Mesodermal cell (in vitro differentiated cells): ENCODE results near the gene LILRA1.
"Not testable (repeated sequence)": the region's sequence is repeated elsewhere in the genome, so short reads cannot be mapped to it uniquely, and the experiment has no call there.

Source experiments
- H3K27ac ChIP-seq: 2 replicates; pipeline ENCODE4 v1.7.0; 2013; ENCODE audit warnings: mild to moderate bottlenecking, low read depth, low read length, moderate library complexity; ENCODE audit not compliant: severe bottlenecking
- H3K36me3 ChIP-seq: 2 replicates; pipeline ENCODE4 v1.7.1; 2013; ENCODE audit warnings: mild to moderate bottlenecking, low read length, moderate library complexity; ENCODE audit not compliant: control insufficient read depth, insufficient read depth
- H3K4me1 ChIP-seq: one replicate; pipeline ENCODE4 v1.7.1; 2013; ENCODE audit warnings: mild to moderate bottlenecking, low read length; ENCODE audit not compliant: insufficient read depth, control insufficient read depth, poor library complexity, severe bottlenecking
- H3K4me3 ChIP-seq: 2 replicates; pipeline ENCODE4 v1.7.0; 2013; ENCODE audit warnings: low read length, control low read depth, mild to moderate bottlenecking; ENCODE audit not compliant: insufficient read depth, poor library complexity, severe bottlenecking; ENCODE audit errors: extremely low read depth
- H3K9me3 ChIP-seq: 2 replicates; pipeline ENCODE4 v1.7.1; 2013; ENCODE audit warnings: mild to moderate bottlenecking, low read length, moderate library complexity; ENCODE audit not compliant: control insufficient read depth
- WGBS, 2 experiments: methylation state at CpG; one replicate each; pipeline ENCODE4 v1.1.5; 2013; ENCODE audit warnings: missing lambda C conversion rate in 2 of 2; ENCODE audit not compliant: insufficient coverage in 2 of 2; 5-methylcytosine and 5-hydroxymethylcytosine counted together

Gene LILRA1

DNA sequence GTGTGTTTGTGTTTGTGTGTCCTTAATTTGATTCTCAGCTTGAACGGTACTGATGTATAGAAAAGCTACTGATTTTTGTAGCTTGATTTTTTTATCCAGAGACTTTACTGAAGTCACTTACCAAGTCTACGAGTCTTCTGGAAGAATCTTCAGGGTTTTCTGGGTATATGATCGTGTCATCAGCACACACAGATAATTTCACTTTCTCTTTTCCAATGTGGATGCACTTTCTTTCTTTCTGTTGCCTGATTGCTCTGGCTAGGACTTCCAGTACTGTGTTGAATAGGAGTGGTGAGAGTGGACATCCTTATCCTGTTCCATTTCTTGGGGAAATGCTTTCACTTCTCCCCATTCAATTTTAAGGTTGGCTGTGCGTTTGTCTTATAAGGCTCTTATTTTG lies 29.0 kb downstream of the LILRA1 start:
- Histone ChIP-seq H3K27ac (no peak overlapping the region), H3K4me1 (no peaks in the 10 kb centered on the region), H3K4me3 (no peak overlapping the region), H3K36me3 (no peaks in the 10 kb centered on the region), H3K9me3 (peaks cover 37% of the 10 kb centered on the region)
- WGBS, 2 experiments = 58% methylated on average over 2 of the region's 4 CpGs; no CpG with 5 or more reads in 1 of the 2 experiments

DNA sequence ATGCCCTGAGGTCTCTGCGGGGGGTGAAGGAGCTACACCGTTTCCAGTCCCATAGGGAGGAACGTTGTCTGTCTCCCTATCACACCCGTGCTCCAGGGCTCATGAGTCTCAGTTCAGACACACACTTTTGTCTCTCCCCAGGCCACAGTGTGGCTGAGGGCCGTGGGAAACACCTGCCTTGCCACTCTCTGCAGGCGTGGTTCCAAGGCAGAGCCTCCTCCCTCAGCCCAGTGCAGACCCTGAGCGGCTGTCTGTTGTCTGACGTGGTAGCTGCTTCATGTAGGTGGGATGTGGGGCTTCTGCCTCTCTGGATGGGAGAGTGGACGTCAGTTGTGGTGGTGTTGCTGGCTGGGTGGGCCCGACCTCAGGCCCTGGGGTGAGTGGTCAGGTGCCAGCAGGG lies 30.8 kb downstream of the LILRA1 start:
- peaks cover 50% of the 10 kb centered on the region for H3K9me3 ChIP-seq
- H3K4me3 ChIP-seq, H3K36me3 ChIP-seq, H3K27ac ChIP-seq, H3K4me1 ChIP-seq: not testable (repeated sequence)
- no CpG with 5 or more reads among the region's 10 CpGs for WGBS, 2 experiments

DNA sequence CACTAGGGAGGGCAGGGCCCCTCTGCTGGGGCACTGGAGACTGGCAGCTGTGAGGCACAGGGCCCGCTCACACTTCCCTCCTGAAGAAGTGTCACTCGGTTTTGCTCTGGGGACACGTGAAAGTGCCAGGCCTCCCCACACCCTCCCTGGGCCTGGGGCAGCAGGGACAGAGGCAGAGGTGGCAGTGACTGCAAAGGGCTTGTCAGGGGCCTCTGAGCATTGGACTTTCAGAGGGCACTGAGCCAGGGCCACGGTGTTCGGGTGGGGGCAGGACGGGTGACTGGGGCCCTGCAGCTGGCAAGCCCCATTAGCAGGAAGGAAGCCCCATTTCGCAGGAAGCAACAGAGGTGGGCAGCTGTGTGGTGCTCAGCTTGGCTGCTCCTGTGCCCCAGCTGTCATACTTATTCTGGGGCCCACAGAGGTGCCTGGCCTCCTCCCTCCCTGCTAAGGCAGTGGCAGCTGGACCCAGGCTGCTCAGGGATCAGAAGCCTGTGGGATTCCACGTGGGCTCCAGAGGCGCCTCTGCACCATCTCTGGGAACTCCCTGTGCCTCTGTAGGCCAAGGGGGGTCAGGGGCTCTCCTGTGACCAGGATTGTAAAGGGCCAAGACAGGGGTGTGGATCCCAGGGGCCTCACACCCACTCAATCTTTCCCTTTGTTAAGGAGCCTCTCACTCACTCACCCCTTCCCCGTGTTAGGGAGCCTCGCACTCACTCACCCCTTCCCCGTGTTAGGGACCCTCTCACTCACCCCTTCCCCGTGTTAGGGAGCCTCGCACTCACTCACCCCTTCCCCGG lies 31.7 kb downstream of the LILRA1 start:
- 61 to 73% methylated on average over 6 to 8 of the region's 15 CpGs for WGBS, 2 experiments
- H3K4me3 ChIP-seq, H3K36me3 ChIP-seq, H3K27ac ChIP-seq, H3K4me1 ChIP-seq: not testable (repeated sequence)
- H3K9me3 ChIP-seq = peaks cover 59% of the 10 kb centered on the region

DNA sequence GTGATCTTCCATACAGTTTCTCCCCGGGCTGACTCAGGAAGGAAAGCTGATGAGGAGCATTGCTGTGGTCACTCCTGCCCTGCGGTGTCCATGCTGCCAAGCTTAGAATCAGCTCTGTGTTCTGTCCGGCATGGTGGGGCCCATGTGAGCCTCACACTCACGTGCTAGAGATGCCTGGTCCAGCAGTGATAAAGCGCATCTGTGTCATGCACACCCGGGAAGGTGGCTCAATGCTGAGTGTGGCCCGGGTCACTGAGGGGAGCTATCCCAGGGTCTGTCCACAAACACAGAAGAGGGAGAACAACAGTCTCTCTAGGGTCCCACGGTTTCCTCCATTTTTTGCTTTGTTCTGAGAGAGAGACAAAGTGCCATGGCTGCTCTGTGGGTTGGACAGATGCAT lies 33.3 kb downstream of the LILRA1 start:
- Histone ChIP-seq H3K27ac (no peak overlapping the region), H3K9me3 (peaks cover 55% of the 10 kb centered on the region)
- WGBS, 2 experiments = 64 to 75% methylated on average over 7 to 8 of the region's 8 CpGs

DNA sequence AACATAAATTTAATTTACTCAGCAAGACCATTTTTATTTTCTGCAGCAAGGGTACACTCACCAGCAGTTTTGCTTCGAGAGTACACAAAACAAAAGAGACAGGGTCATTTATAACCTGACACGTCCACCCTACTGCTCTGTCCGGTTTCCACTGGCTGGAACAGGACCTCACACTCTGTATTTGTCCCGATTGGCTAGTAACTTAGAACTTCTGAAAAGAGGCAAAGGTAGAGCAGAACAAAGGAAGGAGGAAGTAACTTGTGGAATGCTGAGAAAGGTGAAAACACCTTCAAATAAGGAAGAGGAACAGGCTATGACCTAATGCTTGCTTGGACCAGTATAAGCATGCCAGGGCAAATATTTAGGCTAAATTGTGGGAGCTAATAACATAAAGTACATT lies 34.5 kb downstream of the LILRA1 start:
- not testable (repeated sequence) for H3K4me1 ChIP-seq, H3K27ac ChIP-seq, H3K4me3 ChIP-seq, H3K36me3 ChIP-seq
- H3K9me3 ChIP-seq = peaks cover 61% of the 10 kb centered on the region
- 58 to 79% methylated on average over 3 of the region's 4 CpGs for WGBS, 2 experiments

More for the DNA sequence above, 33.3 kb downstream of the LILRA1 start:
- Histone ChIP-seq H3K4me3 (no peak overlapping the region), H3K4me1 (no peaks in the 10 kb centered on the region), H3K36me3 (no peaks in the 10 kb centered on the region)

DNA sequence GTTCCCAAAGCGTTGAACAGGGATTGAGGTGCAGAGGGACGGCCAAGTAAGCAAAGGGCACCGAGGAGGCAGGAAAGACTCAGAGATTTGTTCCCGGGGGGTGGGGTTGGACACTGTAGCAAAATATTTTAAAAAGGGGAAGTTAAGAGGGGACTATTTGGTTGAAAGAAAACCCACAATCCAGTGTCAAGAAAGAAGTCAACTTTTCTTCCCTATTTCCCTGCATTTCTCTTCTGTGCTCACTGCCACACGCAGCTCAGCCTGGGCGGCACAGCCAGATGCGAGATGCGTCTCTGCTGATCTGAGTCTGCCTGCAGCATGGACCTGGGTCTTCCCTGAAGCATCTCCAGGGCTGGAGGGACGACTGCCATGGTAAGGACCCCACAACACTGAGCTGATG lies 36.8 kb downstream of the LILRA1 start, which contains the start of gene LILRB1:
Gene LILRB1 (plus strand): TSS at position 223 of the 400 bp plus-strand sequence. CDS start 590 bp downstream, outside the sequence.
- WGBS, 2 experiments = 77 to 81% methylated on average over 8 to 9 of the region's 9 CpGs
- H3K4me3 ChIP-seq, H3K36me3 ChIP-seq, H3K4me1 ChIP-seq, H3K27ac ChIP-seq: not testable (repeated sequence)
- peaks cover 54% of the 10 kb centered on the region for H3K9me3 ChIP-seq

DNA sequence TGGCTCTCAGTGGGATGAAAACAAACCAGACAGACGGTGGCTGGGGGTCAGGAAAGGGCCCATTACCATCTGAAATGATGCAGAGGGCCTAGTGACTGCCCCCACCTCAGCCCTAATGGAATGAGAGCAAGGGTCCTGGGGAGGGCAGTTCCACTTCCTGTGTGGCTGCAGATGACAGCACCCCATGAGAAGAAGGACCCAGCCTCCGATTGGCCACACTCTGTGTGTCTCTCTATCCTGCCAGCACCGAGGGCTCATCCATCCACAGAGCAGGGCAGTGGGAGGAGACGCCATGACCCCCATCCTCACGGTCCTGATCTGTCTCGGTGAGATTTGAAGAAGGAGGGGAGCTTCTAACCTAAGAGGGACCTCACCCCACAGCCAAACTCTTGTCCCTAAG lies 37.4 kb downstream of the LILRA1 start:
- Histone ChIP-seq H3K9me3 (peaks cover 54% of the 10 kb centered on the region), H3K4me3 (no peak overlapping the region), H3K36me3 (no peaks in the 10 kb centered on the region), H3K27ac (no peak overlapping the region), H3K4me1 (no peaks in the 10 kb centered on the region)
- 36 to 40% methylated on average over 2 to 3 of the region's 6 CpGs for WGBS, 2 experiments

DNA sequence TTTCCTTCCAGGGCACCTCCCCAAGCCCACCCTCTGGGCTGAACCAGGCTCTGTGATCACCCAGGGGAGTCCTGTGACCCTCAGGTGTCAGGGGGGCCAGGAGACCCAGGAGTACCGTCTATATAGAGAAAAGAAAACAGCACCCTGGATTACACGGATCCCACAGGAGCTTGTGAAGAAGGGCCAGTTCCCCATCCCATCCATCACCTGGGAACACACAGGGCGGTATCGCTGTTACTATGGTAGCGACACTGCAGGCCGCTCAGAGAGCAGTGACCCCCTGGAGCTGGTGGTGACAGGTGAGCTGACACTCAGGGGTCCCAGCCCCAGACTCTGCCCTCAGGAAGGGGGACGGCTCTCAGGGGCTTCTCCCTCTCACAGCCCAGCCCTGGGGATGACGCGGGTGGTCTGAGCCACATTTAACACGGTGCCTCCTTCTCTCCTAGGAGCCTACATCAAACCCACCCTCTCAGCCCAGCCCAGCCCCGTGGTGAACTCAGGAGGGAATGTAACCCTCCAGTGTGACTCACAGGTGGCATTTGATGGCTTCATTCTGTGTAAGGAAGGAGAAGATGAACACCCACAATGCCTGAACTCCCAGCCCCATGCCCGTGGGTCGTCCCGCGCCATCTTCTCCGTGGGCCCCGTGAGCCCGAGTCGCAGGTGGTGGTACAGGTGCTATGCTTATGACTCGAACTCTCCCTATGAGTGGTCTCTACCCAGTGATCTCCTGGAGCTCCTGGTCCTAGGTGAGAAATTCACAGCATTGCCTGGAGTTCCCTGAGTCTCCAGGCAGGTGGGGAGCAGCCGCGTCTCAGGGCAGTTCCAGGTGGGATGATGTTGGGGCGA lies 38.3 kb downstream of the LILRA1 start:
- WGBS, 2 experiments = 60 to 75% methylated on average over 10 to 17 of the region's 23 CpGs
- not testable (repeated sequence) for H3K4me3 ChIP-seq, H3K27ac ChIP-seq, H3K4me1 ChIP-seq, H3K36me3 ChIP-seq
- peaks cover 51% of the 10 kb centered on the region for H3K9me3 ChIP-seq

DNA sequence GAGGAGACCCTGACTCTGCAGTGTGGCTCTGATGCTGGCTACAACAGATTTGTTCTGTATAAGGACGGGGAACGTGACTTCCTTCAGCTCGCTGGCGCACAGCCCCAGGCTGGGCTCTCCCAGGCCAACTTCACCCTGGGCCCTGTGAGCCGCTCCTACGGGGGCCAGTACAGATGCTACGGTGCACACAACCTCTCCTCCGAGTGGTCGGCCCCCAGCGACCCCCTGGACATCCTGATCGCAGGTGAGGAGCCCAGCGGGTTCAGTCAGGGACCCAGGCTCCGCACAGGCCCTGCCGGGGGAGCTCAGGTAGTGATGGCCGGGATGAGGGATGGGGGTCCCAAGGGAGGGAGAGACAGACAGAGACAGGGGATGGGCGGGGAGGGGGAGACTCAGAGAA lies 39.1 kb downstream of the LILRA1 start:
- not testable (repeated sequence) for H3K4me3 ChIP-seq, H3K4me1 ChIP-seq, H3K27ac ChIP-seq, H3K36me3 ChIP-seq
- WGBS, 2 experiments = 90% methylated on average over 7 to 8 of the region's 16 CpGs
- H3K9me3 ChIP-seq = peaks cover 43% of the 10 kb centered on the region

DNA sequence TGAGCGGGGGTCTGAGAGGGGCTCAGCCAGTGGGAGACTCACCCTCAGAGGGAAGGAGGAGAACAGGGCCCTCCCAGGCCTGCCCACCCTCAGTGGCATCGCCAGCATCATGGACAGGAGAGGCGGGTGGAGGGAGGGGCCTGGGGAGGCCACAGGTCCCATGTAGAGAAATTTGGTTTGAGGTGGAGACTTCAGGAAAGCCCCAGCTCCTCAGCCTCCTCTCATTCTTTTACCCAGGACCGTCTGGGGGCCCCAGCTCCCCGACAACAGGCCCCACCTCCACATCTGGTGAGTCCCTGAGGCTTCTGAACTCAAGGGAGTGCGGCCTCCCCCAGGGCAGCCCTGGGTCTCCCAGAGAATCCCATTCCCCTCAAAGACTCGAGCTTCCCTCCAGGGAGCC lies 40.0 kb downstream of the LILRA1 start:
- H3K4me3 ChIP-seq = no peak overlapping the region
- peaks cover 34% of the 10 kb centered on the region for H3K9me3 ChIP-seq
- H3K27ac ChIP-seq = no peak overlapping the region
- H3K36me3 ChIP-seq = no peaks in the 10 kb centered on the region
- H3K4me1 ChIP-seq = no peaks in the 10 kb centered on the region
- 83 to 84% methylated on average over 1 to 2 of the region's 7 CpGs for WGBS, 2 experiments

DNA sequence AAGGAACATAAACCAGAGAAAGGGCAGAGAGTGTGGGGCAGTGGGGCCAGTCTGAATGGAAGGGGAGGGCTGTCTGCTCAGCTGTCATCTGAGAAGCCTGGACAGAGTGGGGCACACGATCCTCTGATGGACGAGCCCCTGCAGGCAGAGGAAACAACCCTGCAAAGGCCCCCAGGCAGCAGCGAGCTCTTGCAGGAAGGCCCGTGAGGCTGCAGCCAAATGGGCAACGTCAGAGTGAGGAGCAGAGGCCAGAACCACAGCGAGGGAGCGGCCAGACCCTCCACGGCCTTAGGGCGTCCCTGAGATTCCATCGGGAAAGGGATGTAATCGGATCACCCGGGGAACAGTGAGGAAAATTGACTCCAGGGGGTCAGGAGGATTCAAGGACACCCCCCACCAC lies 42.6 kb downstream of the LILRA1 start:
- peaks cover 26% of the 10 kb centered on the region for H3K9me3 ChIP-seq
- H3K4me1 ChIP-seq, H3K27ac ChIP-seq, H3K4me3 ChIP-seq, H3K36me3 ChIP-seq: not testable (repeated sequence)
- 66 to 79% methylated on average over 6 to 9 of the region's 12 CpGs for WGBS, 2 experiments
